ENCODE data around the gene NEK8.

DNA sequence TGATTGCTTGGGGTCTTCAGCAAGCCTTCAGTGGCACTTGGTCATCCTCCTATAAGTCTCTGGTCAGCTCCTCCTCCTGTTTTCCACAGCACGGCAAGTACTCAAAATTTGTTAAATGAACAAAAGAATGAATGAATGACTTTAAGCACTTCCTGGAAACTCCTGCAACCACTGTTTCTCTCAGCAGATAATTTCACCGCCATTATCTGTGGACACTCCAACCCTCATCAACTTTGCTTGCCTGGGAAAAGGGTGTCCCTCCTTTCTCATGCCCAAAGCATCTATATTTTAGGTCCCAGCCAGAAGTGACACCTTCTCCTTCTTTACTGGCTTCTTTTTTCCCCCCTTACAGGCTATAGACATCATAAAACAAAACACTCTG, 21.3 kb upstream of the NEK8 start:
- TF ChIP-seq, protein P1, sequence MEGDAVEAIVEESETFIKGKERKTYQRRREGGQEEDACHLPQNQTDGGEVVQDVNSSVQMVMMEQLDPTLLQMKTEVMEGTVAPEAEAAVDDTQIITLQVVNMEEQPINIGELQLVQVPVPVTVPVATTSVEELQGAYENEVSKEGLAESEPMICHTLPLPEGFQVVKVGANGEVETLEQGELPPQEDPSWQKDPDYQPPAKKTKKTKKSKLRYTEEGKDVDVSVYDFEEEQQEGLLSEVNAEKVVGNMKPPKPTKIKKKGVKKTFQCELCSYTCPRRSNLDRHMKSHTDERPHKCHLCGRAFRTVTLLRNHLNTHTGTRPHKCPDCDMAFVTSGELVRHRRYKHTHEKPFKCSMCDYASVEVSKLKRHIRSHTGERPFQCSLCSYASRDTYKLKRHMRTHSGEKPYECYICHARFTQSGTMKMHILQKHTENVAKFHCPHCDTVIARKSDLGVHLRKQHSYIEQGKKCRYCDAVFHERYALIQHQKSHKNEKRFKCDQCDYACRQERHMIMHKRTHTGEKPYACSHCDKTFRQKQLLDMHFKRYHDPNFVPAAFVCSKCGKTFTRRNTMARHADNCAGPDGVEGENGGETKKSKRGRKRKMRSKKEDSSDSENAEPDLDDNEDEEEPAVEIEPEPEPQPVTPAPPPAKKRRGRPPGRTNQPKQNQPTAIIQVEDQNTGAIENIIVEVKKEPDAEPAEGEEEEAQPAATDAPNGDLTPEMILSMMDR (IDR thresholded peaks at IDR 0.05; ENCODE audit: low read length) = no peak
- no peak for TF ChIP-seq EZH2 (IDR thresholded peaks at IDR 0.05; ENCODE audit: borderline replicate concordance, low read length)

All from OCI-LY1 (cell line).